Fibroblast of lung (primary cell): Measurements from ENCODE around the gene AMBRA1. TPM values are rescaled to one million over a fixed set of nuclear protein-coding genes. Genes with fewer than 3 reads are reported as not detected.
A peak's percentile ranks its signal among the peaks of the same experiment; 100 is the strongest.

Experiments
- DNase-seq, 2 donors: peaks; one replicate each; pipeline versions ENCODE4 v3.0.0 to v3.0.0-alpha.2; 2010; ENCODE audit warnings: low read depth in 2 of 2
- H2AFZ ChIP-seq: 2 replicates; pipeline ENCODE4 v1.5.1; 2012; ENCODE audit warnings: low read length, control low read depth, inconsistent platforms
- H3K27ac ChIP-seq: 2 replicates; pipeline ENCODE4 v1.5.1; 2011; ENCODE audit warnings: low read length, control low read depth; ENCODE audit not compliant: insufficient read depth
- H3K27me3 ChIP-seq: 2 replicates; pipeline ENCODE4 v1.5.1; 2011; ENCODE audit warnings: mild to moderate bottlenecking, low read length; ENCODE audit not compliant: control insufficient read depth, insufficient read depth
- H3K36me3 ChIP-seq: 2 replicates; pipeline ENCODE4 v1.5.1; 2011; ENCODE audit warnings: low read length; ENCODE audit not compliant: control insufficient read depth, insufficient read depth
- H3K4me1 ChIP-seq: 2 replicates; pipeline ENCODE4 v1.5.1; 2011; ENCODE audit warnings: low read length; ENCODE audit not compliant: control insufficient read depth, insufficient read depth; ENCODE audit errors: extremely low read depth
- H3K4me2 ChIP-seq: 2 replicates; pipeline ENCODE4 v1.5.1; 2011; ENCODE audit warnings: low read length, control low read depth; ENCODE audit not compliant: insufficient read depth; ENCODE audit errors: extremely low read depth
- H3K4me3 ChIP-seq, 4 experiments: fragments of 200-600 bp in 1 of 4; sonication (generic) in 1 of 4; replicated peaks in 1 of 4; 2 replicates each; pipeline ENCODE4 v1.5.1; 2011 to 2016; ENCODE audit warnings: low read length in 4 of 4, low read depth in 3 of 4, mild to moderate bottlenecking in 3 of 4, control low read depth in 2 of 4, inconsistent platforms in 1 of 4, mixed read lengths in 1 of 4; ENCODE audit not compliant: insufficient read depth in 1 of 4; ENCODE audit errors: control extremely low read depth in 1 of 4
- H3K79me2 ChIP-seq: 2 replicates; pipeline ENCODE4 v1.5.1; 2012; ENCODE audit warnings: mild to moderate bottlenecking, low read length, inconsistent platforms; ENCODE audit not compliant: control insufficient read depth, insufficient read depth
- H3K9ac ChIP-seq: 2 replicates; pipeline ENCODE4 v1.5.1; 2011; ENCODE audit warnings: mild to moderate bottlenecking, low read length, control low read depth; ENCODE audit not compliant: insufficient read depth
- H3K9me3 ChIP-seq: 2 replicates; pipeline ENCODE4 v1.5.1; 2012; ENCODE audit warnings: low read depth, low read length; ENCODE audit not compliant: control insufficient read depth, insufficient read depth
- H4K20me1 ChIP-seq: 2 replicates; pipeline ENCODE4 v1.5.1; 2011; ENCODE audit warnings: low read length; ENCODE audit not compliant: control insufficient read depth, insufficient read depth; ENCODE audit errors: extremely low read depth
- CTCF ChIP-seq, 2 donors: IDR thresholded peaks in 1 of 2; conservative IDR thresholded peaks in 1 of 2; 1 replicate in 1 of 2; 2 replicates in 1 of 2; pipeline ENCODE4 v1.5.1; 2011 to 2012; ENCODE audit warnings: low read length in 2 of 2, control low read depth in 1 of 2, inconsistent platforms in 1 of 2, low read depth in 1 of 2, mild to moderate bottlenecking in 1 of 2
- EZH2 ChIP-seq: IDR thresholded peaks from 2 replicates; pipeline ENCODE4 v1.5.1; 2012; ENCODE audit warnings: low read length, control low read depth, mild to moderate bottlenecking; ENCODE audit errors: missing control alignments
- polyA plus RNA-seq, 2 donors: library from polyadenylated mRNA; depleted of rRNA in 1 of 2; stranded (reverse) in 1 of 2; unstranded in 1 of 2; fragments of >200 nt; gene quantifications; 2 replicates each; pipeline ENCODE4 v1.2.1, GENCODE V29; 2011 to 2012; ENCODE audit warnings: missing spikeins in 1 of 2
- total RNA-seq: library from RNA; depleted of rRNA; stranded (reverse); fragments of >200 nt; gene quantifications from 2 replicates; pipeline ENCODE4 v1.2.1, GENCODE V29; 2014

Gene AMBRA1
- total and polyA plus RNA-seq, 2 donors (not counting 1 experiment from before 2014, with no cell fraction given), result 8.3 to 23.3 TPM

- no peak overlapping the region for H3K4me3 ChIP-seq
- no peaks in the 10 kb centered on the region for H3K79me2 ChIP-seq
- H3K36me3 ChIP-seq, result peaks cover 2% of the 10 kb centered on the region
- no peaks in the 10 kb centered on the region for H3K27me3 ChIP-seq
- no peak overlapping the region for H3K9ac ChIP-seq
- no peak overlapping the region for H3K27ac ChIP-seq
- no peak for TF ChIP-seq CTCF (conservative IDR thresholded peaks at IDR 0.05 in 1 of 2, IDR thresholded peaks at IDR 0.05 in 1 of 2; ENCODE audit: low read depth in 1 of 2, low read length in 2 of 2)
- no peak for TF ChIP-seq EZH2
- DNase-seq, result no peak
- peaks cover 7% of the 10 kb centered on the region for H3K4me1 ChIP-seq
- no peaks in the 10 kb centered on the region for H3K9me3 ChIP-seq
- H3K4me2 ChIP-seq, result no peak overlapping the region
- no peak overlapping the region for H2AFZ ChIP-seq
- H4K20me1 ChIP-seq, result no peaks in the 10 kb centered on the region
Observed at GRCh38 chr11:46505741-46506482, 87.9 kb downstream of the AMBRA1 start.

- no peak overlapping the region for H3K4me2 ChIP-seq
- no peak overlapping the region for H3K4me3 ChIP-seq
- peaks cover 7% of the 10 kb centered on the region for H3K4me1 ChIP-seq
- no peak overlapping the region for H3K9ac ChIP-seq
- H3K27me3 ChIP-seq, result no peaks in the 10 kb centered on the region
- no peaks in the 10 kb centered on the region for H3K9me3 ChIP-seq
- TF ChIP-seq EZH2, result no peak
- TF ChIP-seq CTCF (conservative IDR thresholded peaks at IDR 0.05 in 1 of 2, IDR thresholded peaks at IDR 0.05 in 1 of 2; ENCODE audit: low read depth in 1 of 2, low read length in 2 of 2), result no peak
- H3K27ac ChIP-seq, result no peak overlapping the region
- H2AFZ ChIP-seq, result no peak overlapping the region
- DNase-seq, result peak; percentile 47 to 82
- H3K36me3 ChIP-seq, result peaks cover 2% of the 10 kb centered on the region
- H3K79me2 ChIP-seq, result no peaks in the 10 kb centered on the region
- H4K20me1 ChIP-seq, result no peaks in the 10 kb centered on the region
Observed at GRCh38 chr11:46504817-46505613, 88.8 kb downstream of the AMBRA1 start.

- H3K27ac ChIP-seq, result no peak overlapping the region
- H3K9ac ChIP-seq, result no peak overlapping the region
- H3K27me3 ChIP-seq, result no peaks in the 10 kb centered on the region
- H3K4me3 ChIP-seq, result no peak overlapping the region
- DNase-seq, result no peak
- H3K79me2 ChIP-seq, result no peaks in the 10 kb centered on the region
- no peaks in the 10 kb centered on the region for H4K20me1 ChIP-seq
- no peak overlapping the region for H2AFZ ChIP-seq
- no peaks in the 10 kb centered on the region for H3K9me3 ChIP-seq
- no peak overlapping the region for H3K4me2 ChIP-seq
- no peaks in the 10 kb centered on the region for H3K36me3 ChIP-seq
- TF ChIP-seq CTCF (conservative IDR thresholded peaks at IDR 0.05 in 1 of 2, IDR thresholded peaks at IDR 0.05 in 1 of 2; ENCODE audit: low read depth in 1 of 2, low read length in 2 of 2), result no peak
- TF ChIP-seq EZH2, result no peak
- peaks cover under 1% of the 10 kb centered on the region for H3K4me1 ChIP-seq
Observed at GRCh38 chr11:46499821-46500220, 94.0 kb downstream of the AMBRA1 start.
